Lower leg skin (tissue), 3 donors: ENCODE results near the gene SUGCT.

Source experiments
- CTCF ChIP-seq, 3 donors: fragments of 450-650 bp; IDR thresholded peaks; one replicate each; pipeline ENCODE4 v1.5.1; 2016; ENCODE audit warnings: antibody characterized with exemption in 3 of 3, mild to moderate bottlenecking in 3 of 3, moderate library complexity in 2 of 3
- POLR2A ChIP-seq, 2 donors: fragments of 450-650 bp; IDR thresholded peaks; one replicate each; pipeline ENCODE4 v1.6.1; 2016 to 2017; ENCODE audit warnings: antibody characterized with exemption in 2 of 2, mild to moderate bottlenecking in 1 of 2, moderate library complexity in 1 of 2

- no peak for TF ChIP-seq CTCF (IDR thresholded peaks at IDR 0.05)
- TF ChIP-seq POLR2A (IDR thresholded peaks at IDR 0.05): no peak
These were observed 425.9 kb downstream of the SUGCT start for GRCh38 chr7:40560672-40561071.
